ENCODE measurements around the gene COL24A1. TPM values are rescaled to one million over a fixed set of nuclear protein-coding genes. Genes with fewer than 3 reads are reported as not detected.

COL24A1 gene
- polyA plus RNA-seq, 1 donor (not counting 4 experiments of a cell fraction or from before 2014, with no cell fraction given), result not detected

GRCh38 chr1:85975912-85976371, 180.6 kb downstream of the COL24A1 start:
- H3K9me1 ChIP-seq (ENCODE audit: control insufficient read depth, extremely low read depth, insufficient read depth, low read length), result no peaks in the 10 kb centered on the region
- H3K9ac ChIP-seq (ENCODE audit: control insufficient read depth, extremely low read depth, insufficient read depth, low read length), result no peak overlapping the region
- no peaks in the 10 kb centered on the region for H3K79me2 ChIP-seq (ENCODE audit: control insufficient read depth, insufficient read depth, low read length)
- DNase-seq (ENCODE audit: low read depth, low spot score) (no peak), FAIRE-seq (no peak)
- peaks cover 8% of the 10 kb centered on the region for H3K27me3 ChIP-seq (ENCODE audit: control insufficient read depth, extremely low read depth, insufficient read depth, low read length)
- no peaks in the 10 kb centered on the region for H3K9me3 ChIP-seq (ENCODE audit: control insufficient read depth, low read depth, low read length)
- H3K4me2 ChIP-seq (ENCODE audit: control insufficient read depth, extremely low read depth, insufficient read depth, low read depth, low read length), result no peak overlapping the region
- no peak overlapping the region for H3K4me3 ChIP-seq (ENCODE audit: control insufficient read depth in 2 of 3, extremely low read depth in 1 of 3, insufficient read depth in 2 of 3, low read depth in 1 of 3, low read length in 3 of 3)
- TF ChIP-seq CTCF (optimal IDR thresholded peaks at IDR 0.05 in 1 of 3, IDR thresholded peaks at IDR 0.05 in 1 of 3, conservative IDR thresholded peaks at IDR 0.05 in 1 of 3; ENCODE audit: extremely low read depth in 1 of 3, insufficient read depth in 2 of 3, low read length in 3 of 3) (no peak), EZH2 (IDR thresholded peaks at IDR 0.05; ENCODE audit: low read length) (no peak)
- no peak overlapping the region for H3K27ac ChIP-seq (ENCODE audit: control insufficient read depth, insufficient read depth, low read length)
- H4K20me1 ChIP-seq (ENCODE audit: control insufficient read depth, extremely low read depth, insufficient read depth, low read length), result no peaks in the 10 kb centered on the region
- no peak overlapping the region for H2AFZ ChIP-seq (ENCODE audit: control insufficient read depth, low read length)
- no peaks in the 10 kb centered on the region for H3K36me3 ChIP-seq (ENCODE audit: control insufficient read depth in 2 of 2, extremely low read depth in 1 of 2, insufficient read depth in 2 of 2, low read length in 2 of 2)
- dilution Hi-C loops (cut with MboI; ENCODE audit: extremely low pct_ligation_motif_present, low sequenced_read_pairs), result no loop called here
- no peaks in the 10 kb centered on the region for H3K4me1 ChIP-seq (ENCODE audit: control insufficient read depth, extremely low read depth, insufficient read depth, low read length)

- Histone ChIP-seq H3K4me1 (ENCODE audit: control insufficient read depth, extremely low read depth, insufficient read depth, low read length) (no peaks in the 10 kb centered on the region), H3K4me3 (ENCODE audit: control insufficient read depth in 2 of 3, extremely low read depth in 1 of 3, insufficient read depth in 2 of 3, low read depth in 1 of 3, low read length in 3 of 3) (no peak overlapping the region), H4K20me1 (ENCODE audit: control insufficient read depth, extremely low read depth, insufficient read depth, low read length) (no peaks in the 10 kb centered on the region), H3K27me3 (ENCODE audit: control insufficient read depth, extremely low read depth, insufficient read depth, low read length) (no peaks in the 10 kb centered on the region), H3K9me1 (ENCODE audit: control insufficient read depth, extremely low read depth, insufficient read depth, low read length) (no peaks in the 10 kb centered on the region), H2AFZ (ENCODE audit: control insufficient read depth, low read length) (no peak overlapping the region), H3K79me2 (ENCODE audit: control insufficient read depth, insufficient read depth, low read length) (no peaks in the 10 kb centered on the region), H3K9ac (ENCODE audit: control insufficient read depth, extremely low read depth, insufficient read depth, low read length) (no peak overlapping the region), H3K27ac (ENCODE audit: control insufficient read depth, insufficient read depth, low read length) (no peak overlapping the region), H3K9me3 (ENCODE audit: control insufficient read depth, low read depth, low read length) (no peaks in the 10 kb centered on the region), H3K4me2 (ENCODE audit: control insufficient read depth, extremely low read depth, insufficient read depth, low read depth, low read length) (no peak overlapping the region), H3K36me3 (ENCODE audit: control insufficient read depth in 2 of 2, extremely low read depth in 1 of 2, insufficient read depth in 2 of 2, low read length in 2 of 2) (no peaks in the 10 kb centered on the region)
- no peak for FAIRE-seq
- no peak for DNase-seq (ENCODE audit: low read depth, low spot score)
- TF ChIP-seq CTCF (optimal IDR thresholded peaks at IDR 0.05 in 1 of 3, IDR thresholded peaks at IDR 0.05 in 1 of 3, conservative IDR thresholded peaks at IDR 0.05 in 1 of 3; ENCODE audit: extremely low read depth in 1 of 3, insufficient read depth in 2 of 3, low read length in 3 of 3) (no peak), EZH2 (IDR thresholded peaks at IDR 0.05; ENCODE audit: low read length) (no peak)
- dilution Hi-C loops (cut with MboI; ENCODE audit: extremely low pct_ligation_motif_present, low sequenced_read_pairs), result no loop called here
Observed at GRCh38 chr1:85962457-85962856, 194.1 kb downstream of the COL24A1 start.

Measured in keratinocyte (primary cell).